Upper lobe of right lung (tissue), 1 donor: ENCODE measurements around the gene API5. TPM values are rescaled to one million over a fixed set of nuclear protein-coding genes. Genes with fewer than 3 reads are reported as not detected.

Source experiments
- ATAC-seq: fragments of 200-7000 bp; cut with Tn5 transposase; one replicate; pipeline ENCODE4 v1.9.1; 2020; ENCODE audit warnings: mild to moderate bottlenecking, moderate library complexity
- DNase-seq: peaks from one replicate; pipeline ENCODE4 v3.0.0-alpha.2; 2020
- H3K27ac ChIP-seq: fragments of 200-600 bp; one replicate; pipeline ENCODE4 v1.8.0; 2022
- H3K27me3 ChIP-seq: fragments of 200-600 bp; one replicate; pipeline ENCODE4 v1.8.0; 2022; ENCODE audit warnings: mild to moderate bottlenecking
- H3K36me3 ChIP-seq: fragments of 200-600 bp; one replicate; pipeline ENCODE4 v1.8.0; 2022
- H3K4me1 ChIP-seq: fragments of 200-600 bp; one replicate; pipeline ENCODE4 v1.8.0; 2022
- H3K4me3 ChIP-seq: fragments of 200-600 bp; one replicate; pipeline ENCODE4 v1.8.0; 2022; ENCODE audit warnings: mild to moderate bottlenecking
- H3K9me3 ChIP-seq: fragments of 200-600 bp; one replicate; pipeline ENCODE4 v1.8.0; 2022
- intact Hi-C: fragments of 100-400 bp; cut with DNase I; formaldehyde crosslinking; loops from one replicate; pipeline ENCODE4 v1.11.0; 2022
- total RNA-seq: library from RNA; stranded (reverse); fragmentation: NEBNext Ultra II Directional; extraction: Animal tissue kit (Norgen Biotek cat#: 25700); gene quantifications from one replicate; pipeline ENCODE4 v1.2.1, GENCODE V29; 2021
- TF ChIP-seq, protein P1 (sequence below): fragments of 200-600 bp; IDR thresholded peaks from one replicate; pipeline ENCODE4 v1.8.0; 2022; ENCODE audit warnings: antibody characterized with exemption
- donor health status: DM: no; HTN: yes; CAD: no; lungs with severe emphysema.

Gene API5
- total RNA-seq, 1 donor from 2014 or later: 76.5 TPM

DNA sequence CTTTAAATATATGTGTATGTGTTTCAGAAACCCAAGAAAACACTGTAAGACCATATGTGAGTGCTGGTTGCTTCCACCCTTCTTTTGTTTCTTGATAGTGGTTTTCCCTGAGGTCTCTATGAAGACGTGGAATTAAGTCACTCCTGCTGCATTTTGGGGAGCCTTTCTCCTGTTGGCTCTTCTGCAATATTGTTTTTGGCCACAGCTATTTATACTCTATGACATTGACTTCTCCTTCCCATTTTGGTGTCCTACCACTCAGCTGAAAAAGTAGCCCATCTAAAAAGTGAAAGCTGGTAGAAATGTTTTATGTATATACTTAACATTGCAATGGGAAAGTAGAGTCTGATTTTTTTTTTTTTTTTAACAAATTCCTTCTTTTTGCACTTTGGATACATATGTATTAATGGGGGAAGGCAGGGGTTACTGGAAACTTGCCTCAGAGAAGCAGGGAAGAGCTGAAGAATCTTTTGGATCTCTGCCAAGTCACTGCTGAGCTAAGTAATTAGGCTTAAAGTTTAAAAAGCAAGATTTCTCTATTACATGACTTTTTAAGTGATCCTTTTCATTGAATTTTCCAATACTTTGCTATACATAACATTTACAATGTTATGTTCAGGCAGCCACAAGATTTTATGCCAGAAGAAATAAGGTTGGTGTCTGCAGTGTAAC is 48.7 kb downstream of the API5 start:
- no peak for DNase-seq
- Histone ChIP-seq H3K4me3 (peak overlapping the region; percentile 95), H3K27me3 (no peaks in the 10 kb centered on the region), H3K4me1 (peaks cover 16% of the 10 kb centered on the region), H3K27ac (no peak overlapping the region), H3K36me3 (peaks cover 6% of the 10 kb centered on the region), H3K9me3 (no peaks in the 10 kb centered on the region)
- no peak for ATAC-seq
- intact Hi-C loops: no loop called here
- TF ChIP-seq, protein P1, sequence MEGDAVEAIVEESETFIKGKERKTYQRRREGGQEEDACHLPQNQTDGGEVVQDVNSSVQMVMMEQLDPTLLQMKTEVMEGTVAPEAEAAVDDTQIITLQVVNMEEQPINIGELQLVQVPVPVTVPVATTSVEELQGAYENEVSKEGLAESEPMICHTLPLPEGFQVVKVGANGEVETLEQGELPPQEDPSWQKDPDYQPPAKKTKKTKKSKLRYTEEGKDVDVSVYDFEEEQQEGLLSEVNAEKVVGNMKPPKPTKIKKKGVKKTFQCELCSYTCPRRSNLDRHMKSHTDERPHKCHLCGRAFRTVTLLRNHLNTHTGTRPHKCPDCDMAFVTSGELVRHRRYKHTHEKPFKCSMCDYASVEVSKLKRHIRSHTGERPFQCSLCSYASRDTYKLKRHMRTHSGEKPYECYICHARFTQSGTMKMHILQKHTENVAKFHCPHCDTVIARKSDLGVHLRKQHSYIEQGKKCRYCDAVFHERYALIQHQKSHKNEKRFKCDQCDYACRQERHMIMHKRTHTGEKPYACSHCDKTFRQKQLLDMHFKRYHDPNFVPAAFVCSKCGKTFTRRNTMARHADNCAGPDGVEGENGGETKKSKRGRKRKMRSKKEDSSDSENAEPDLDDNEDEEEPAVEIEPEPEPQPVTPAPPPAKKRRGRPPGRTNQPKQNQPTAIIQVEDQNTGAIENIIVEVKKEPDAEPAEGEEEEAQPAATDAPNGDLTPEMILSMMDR: no peak

DNA sequence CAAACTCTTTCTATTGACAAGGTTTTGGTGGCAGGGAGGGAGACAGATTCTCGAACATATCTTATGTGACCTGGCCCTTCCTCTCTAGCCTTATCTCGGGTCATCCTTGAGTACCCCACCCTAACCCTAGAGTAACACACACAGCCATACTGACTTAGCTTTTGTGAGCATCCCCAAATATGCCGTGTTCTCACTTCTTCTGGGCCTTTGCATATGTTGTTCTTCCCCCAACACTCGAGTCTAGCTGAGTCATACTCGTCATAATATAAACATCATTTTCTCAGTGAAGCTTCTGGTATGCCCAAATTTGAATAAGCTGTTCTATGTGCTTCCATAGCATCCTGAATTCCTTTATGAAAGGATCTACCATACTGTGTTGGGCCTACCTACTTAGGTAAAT is 54.9 kb downstream of the API5 start:
- DNase-seq (no peak), ATAC-seq (no peak)
- Histone ChIP-seq H3K27me3 (no peaks in the 10 kb centered on the region), H3K36me3 (peaks cover 13% of the 10 kb centered on the region), H3K4me1 (peaks cover 12% of the 10 kb centered on the region), H3K27ac (no peak overlapping the region), H3K9me3 (no peaks in the 10 kb centered on the region), H3K4me3 (no peak overlapping the region)
- TF ChIP-seq, protein P1: no peak
- intact Hi-C loops: no loop called here

DNA sequence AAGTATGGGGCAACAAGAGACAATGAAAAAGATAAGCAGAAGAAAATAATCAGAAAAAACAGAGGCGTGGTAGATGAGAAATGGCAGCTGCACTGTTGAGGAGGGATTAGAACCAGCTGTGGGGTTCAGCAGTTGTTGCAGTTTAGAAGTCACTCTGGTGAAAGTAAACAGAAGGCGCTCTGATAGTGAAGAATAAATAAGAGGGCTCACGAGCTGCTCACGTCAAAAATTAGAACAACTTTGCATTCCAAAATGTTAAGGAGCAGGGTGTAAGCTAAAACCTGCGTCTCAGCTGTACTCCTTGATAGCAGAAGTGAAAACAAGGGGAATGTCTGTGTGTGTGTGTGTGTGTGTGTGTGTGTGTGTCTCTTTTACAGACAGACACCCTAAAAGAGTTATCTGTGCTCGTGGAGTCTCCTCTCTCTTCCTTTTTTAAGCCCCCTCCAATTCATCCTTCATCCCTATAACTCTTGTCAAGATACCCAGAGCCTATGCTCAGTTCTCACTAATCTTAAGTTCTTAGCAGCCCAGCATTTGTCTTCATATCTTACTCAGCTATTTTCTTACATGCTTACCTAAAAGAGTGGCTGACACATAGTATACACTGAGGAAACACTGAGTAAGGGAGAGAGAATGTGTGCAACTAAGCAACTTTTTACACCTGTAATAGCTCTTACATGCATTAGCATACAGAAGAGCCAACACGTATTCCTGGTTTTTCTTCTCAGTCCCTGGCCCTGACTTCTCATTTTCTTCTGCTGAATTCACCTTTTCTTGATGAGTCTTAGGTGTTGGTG is 55.8 kb downstream of the API5 start:
- Histone ChIP-seq H3K27ac (no peak overlapping the region), H3K9me3 (no peaks in the 10 kb centered on the region), H3K36me3 (peaks cover 16% of the 10 kb centered on the region), H3K27me3 (no peaks in the 10 kb centered on the region), H3K4me3 (no peak overlapping the region), H3K4me1 (peaks cover 12% of the 10 kb centered on the region)
- TF ChIP-seq, protein P1: no peak
- DNase-seq (no peak), ATAC-seq (peak; percentile 84)
- intact Hi-C loops: no loop called here

DNA sequence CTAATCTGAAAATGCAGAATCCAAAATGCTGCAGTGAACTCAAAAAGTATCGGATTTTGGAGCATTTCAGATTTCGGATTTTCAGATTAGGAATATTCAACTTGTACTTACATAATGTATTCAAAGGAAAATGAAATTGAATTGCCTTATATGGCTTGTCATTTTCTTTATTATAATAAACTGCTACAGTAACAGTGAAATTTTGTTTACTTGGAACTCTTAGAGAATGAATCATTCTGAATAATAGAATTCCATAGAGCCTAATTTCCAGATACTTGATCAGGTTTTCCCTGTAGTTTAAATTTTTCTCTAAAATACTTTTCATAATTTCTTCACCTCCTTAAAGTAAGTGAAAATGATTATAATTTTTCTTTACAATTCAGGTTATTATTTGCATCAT is 64.3 kb downstream of the API5 start:
- no peak for ATAC-seq
- TF ChIP-seq, protein P1: no peak
- no peaks in the 10 kb centered on the region for H3K9me3 ChIP-seq
- H3K4me1 ChIP-seq: peaks cover 17% of the 10 kb centered on the region
- H3K27ac ChIP-seq: no peak overlapping the region
- H3K27me3 ChIP-seq: no peaks in the 10 kb centered on the region
- H3K4me3 ChIP-seq: no peak overlapping the region
- DNase-seq: no peak
- H3K36me3 ChIP-seq: peaks cover 6% of the 10 kb centered on the region
- intact Hi-C loops: no loop called here

DNA sequence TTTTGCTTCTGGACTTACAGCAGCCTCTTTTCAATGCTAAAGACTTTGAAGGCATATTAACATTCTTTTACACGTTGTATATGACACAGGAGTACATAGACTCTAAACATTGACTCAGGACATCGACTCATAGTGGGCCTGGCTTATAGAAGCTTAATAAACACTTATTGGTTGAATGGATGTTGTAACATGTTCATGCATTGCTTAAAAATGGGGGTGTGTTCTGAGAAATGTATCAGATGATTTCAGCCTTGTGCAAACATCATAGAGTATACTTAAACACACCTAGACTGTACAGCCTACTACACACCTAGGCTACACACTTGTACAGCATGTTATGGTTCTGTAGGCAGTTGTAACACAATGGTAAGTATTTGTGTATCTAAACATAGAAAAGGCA is 64.8 kb downstream of the API5 start:
- Histone ChIP-seq H3K27ac (no peak overlapping the region), H3K4me3 (no peak overlapping the region), H3K4me1 (peaks cover 17% of the 10 kb centered on the region), H3K9me3 (no peaks in the 10 kb centered on the region), H3K27me3 (no peaks in the 10 kb centered on the region), H3K36me3 (peaks cover 11% of the 10 kb centered on the region)
- DNase-seq (no peak), ATAC-seq (peak; percentile 95)
- intact Hi-C loops: no loop called here
- TF ChIP-seq, protein P1: no peak
